GM12801 (cell line): ENCODE data around the gene SSH2.

Source experiments
- TF ChIP-seq, protein P1 (sequence below): IDR thresholded peaks from one replicate; pipeline ENCODE4 v1.5.1; 2011; ENCODE audit warnings: control low read depth; ENCODE audit not compliant: insufficient read length; ENCODE audit errors: extremely low read depth

SSH2 gene

GRCh38 chr17:29595107-29595942 lies 334.7 kb downstream of the SSH2 start:
- TF ChIP-seq, protein P1, sequence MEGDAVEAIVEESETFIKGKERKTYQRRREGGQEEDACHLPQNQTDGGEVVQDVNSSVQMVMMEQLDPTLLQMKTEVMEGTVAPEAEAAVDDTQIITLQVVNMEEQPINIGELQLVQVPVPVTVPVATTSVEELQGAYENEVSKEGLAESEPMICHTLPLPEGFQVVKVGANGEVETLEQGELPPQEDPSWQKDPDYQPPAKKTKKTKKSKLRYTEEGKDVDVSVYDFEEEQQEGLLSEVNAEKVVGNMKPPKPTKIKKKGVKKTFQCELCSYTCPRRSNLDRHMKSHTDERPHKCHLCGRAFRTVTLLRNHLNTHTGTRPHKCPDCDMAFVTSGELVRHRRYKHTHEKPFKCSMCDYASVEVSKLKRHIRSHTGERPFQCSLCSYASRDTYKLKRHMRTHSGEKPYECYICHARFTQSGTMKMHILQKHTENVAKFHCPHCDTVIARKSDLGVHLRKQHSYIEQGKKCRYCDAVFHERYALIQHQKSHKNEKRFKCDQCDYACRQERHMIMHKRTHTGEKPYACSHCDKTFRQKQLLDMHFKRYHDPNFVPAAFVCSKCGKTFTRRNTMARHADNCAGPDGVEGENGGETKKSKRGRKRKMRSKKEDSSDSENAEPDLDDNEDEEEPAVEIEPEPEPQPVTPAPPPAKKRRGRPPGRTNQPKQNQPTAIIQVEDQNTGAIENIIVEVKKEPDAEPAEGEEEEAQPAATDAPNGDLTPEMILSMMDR, result no peak

DNA sequence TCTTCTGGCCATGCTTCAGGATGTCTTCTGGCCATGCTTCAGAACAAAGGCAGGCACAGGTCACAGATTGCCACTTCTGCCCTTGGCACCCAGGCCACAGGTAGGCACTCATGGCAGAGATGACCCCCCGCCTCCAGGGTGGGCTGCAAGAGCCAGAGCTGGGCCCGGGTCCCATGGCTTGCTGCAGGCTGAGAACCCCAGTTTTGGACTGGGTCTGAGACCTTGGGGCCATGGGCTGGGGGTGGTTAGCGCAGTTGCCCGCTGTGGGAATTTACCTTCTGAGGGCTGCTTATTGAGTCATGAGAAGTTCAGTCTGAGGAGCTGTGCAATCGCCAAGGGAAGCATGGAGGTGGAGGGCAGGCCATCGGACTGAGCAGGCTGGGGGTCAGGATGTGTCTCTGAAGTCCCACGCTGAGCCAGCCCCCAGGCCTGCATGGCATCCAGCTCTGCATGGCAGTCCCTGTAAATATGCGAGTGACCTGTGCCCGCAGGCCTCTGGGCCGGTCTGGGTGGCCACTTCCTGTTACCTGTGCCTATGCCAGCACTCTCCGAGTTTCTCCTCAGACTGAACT lies 335.4 kb downstream of the SSH2 start:
- TF ChIP-seq, protein P1, result no peak

GRCh38 chr17:29593591-29594518 lies 336.2 kb downstream of the SSH2 start:
- TF ChIP-seq, protein P1, result no peak

DNA sequence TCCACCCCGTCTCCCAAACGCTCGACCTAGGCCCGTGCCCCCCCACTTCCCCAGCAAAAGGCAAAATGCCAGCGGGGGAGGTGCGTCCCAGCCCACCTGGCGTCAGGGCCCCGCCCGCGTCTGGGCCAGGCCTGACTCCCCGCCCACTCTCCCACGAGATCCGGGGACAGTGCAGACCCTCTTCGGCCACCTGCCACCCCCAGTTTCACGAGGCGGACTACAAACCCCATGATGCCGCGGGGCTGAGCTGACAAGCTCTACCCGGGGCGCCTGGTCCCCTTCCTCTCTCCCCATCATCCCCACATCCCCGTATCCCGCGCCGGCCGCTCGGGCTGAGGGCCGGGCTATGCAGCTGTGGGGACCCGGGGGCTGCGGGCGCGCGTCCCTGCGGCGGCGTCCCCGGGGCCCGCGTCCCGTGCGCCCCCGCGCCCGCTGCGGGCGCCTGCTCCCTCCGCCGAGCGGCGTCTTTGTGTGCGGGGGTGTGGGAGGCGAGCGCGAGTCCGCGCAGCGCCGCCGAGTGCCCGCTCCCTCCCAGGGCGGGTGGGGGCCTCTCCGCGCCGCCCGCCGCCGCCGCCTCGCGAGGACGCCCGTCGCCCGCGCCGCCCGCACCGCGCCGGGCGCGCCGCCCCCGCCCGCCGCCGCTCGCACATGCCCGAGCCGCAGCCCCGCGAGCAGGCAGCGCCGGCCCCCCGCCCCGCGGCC lies 337.0 kb downstream of the SSH2 start, which contains the start of gene ANKRD13B:
ANKRD13B (plus strand) TSS at position 283 of the 702 bp plus-strand sequence. CDS start 490 bp downstream, outside the sequence.
- TF ChIP-seq, protein P1, result no peak

DNA sequence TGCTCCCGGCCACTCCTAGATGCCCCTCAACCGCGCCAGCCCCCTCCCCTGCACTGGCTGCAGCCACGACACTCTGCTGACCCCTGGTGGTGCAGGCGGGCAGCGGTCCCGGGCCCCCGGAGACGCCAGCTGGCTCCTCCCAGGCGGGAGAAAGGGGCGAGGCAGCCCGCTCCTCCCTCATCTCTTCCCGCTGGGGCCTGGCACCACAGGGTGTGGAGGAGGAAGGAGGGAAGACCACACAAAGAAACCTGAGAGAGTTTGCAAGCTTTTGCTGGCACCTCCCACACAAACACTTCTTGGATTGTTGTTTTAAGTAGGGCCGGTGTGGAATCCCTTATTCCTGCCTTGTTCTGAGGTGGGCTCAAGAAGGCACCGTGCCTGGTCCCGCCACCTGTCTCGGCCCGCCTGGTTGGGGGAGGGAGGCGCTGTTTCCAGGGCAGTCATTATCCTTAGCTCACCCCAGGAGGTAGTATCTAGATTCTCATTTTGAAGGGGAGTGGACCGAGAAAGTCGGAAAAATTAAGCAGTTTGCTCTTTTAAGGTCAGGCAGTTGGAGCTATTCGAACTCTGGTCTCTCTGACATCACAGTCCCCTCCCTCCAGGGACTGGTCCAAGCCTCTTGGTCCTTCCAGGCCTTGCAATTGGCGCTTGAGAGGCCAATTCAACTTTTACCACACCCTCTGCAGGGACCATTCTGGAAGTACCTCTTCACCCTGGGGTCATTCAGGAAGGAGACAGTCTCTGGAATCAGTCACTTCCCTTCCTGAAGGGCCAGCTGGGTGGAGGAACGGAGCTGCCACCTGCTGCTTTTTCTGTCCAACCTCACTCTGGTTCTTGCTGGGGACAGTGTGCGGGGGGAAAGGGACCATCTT lies 338.1 kb downstream of the SSH2 start:
- TF ChIP-seq, protein P1, result no peak

DNA sequence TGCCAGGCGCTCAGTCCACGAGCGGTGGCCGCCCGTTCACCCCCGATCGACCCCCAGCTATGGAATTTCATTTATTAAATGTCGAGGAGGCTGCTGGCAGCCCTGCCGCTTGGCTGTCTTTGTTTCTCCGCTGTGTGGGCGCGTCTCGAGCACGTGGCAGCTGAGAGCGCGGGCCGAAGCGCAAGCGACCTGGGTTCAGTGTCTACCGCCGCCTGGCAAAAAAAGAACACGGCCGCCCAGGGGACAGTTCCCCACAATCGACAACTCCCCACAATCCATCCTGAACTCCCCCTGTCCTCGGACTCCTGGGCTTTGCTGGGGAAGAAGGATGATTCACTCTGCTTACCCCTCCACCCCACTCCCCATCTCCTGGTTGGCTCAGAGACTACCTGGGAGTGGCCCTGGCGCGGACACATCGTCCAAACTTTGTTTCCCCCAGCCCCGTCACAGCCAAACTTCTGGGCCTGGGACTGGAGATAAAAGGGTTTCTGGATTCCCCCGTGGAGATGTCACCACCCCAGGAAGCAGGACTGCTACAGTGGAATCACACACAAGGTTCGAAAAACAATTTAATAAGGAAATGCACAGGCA lies 338.8 kb downstream of the SSH2 start:
- TF ChIP-seq, protein P1, result no peak
